ENCODE measurements around the gene PLCB2. TPM values are rescaled to one million over a fixed set of nuclear protein-coding genes. Genes with fewer than 3 reads are reported as not detected.

Gene PLCB2
- total RNA-seq, 1 experiment from 2014 or later, result 0.92 TPM

- Histone ChIP-seq H3K4me1 (replicated peaks; ENCODE audit: insufficient read depth) (peaks cover 65% of the 10 kb centered on the region), H3K9me2 (ENCODE audit: insufficient read depth) (no peaks in the 10 kb centered on the region), H3K36me3 (ENCODE audit: low read depth) (no peaks in the 10 kb centered on the region), H3K27ac (peak overlapping the region; percentile 44), H4K20me1 (ENCODE audit: insufficient read depth) (no peaks in the 10 kb centered on the region), H2AFZ (no peak overlapping the region), H3K4me3 (no peak overlapping the region), H3K79me2 (ENCODE audit: low read depth) (no peaks in the 10 kb centered on the region), H3K4me2 (peak overlapping the region; percentile 26), H3K27me3 (ENCODE audit: insufficient read depth, low read depth) (no peaks in the 10 kb centered on the region), H3K9me3 (ENCODE audit: insufficient read depth, low read depth) (no peaks in the 10 kb centered on the region), H3F3A (ENCODE audit: insufficient read depth, low read depth) (peaks cover 21% of the 10 kb centered on the region)
- BruUV-seq (replicated peaks), result no TSS peak
- DNase-seq, result peak; percentile 76 to 79
- intact Hi-C loops (cut with micrococcal nuclease; ENCODE audit: unreplicated experiment), result no loop called here
- ChIA-PET CTCF (interaction anchor here (0.5 to 1.0 kb wide), 2 partner anchors 9 to 215 kb away, joined by 3 read pairs; no protein-coding TSS in a partner anchor), POLR2A (ENCODE audit: unreplicated experiment) (interaction anchor here (0.6 to 0.7 kb wide), 2 partner anchors 9 to 10 kb away, joined by 3 to 4 read pairs; no protein-coding TSS in a partner anchor)
- TF ChIP-seq CTCF (conservative IDR thresholded peaks at IDR 0.05), result no peak
- TF ChIP-seq EZH2 (IDR thresholded peaks at IDR 0.05; ENCODE audit: low read depth), result no peak
These were observed 40.1 kb upstream of the PLCB2 start for GRCh38 chr15:40347559-40348473.

GRCh38 chr15:40346579-40347558 lies 39.1 kb upstream of the PLCB2 start:
- Histone ChIP-seq H3K9me3 (ENCODE audit: insufficient read depth, low read depth) (no peaks in the 10 kb centered on the region), H4K20me1 (ENCODE audit: insufficient read depth) (no peaks in the 10 kb centered on the region), H3K27me3 (ENCODE audit: insufficient read depth, low read depth) (no peaks in the 10 kb centered on the region), H3K4me3 (no peak overlapping the region), H3K4me2 (peak overlapping the region; percentile 26), H3K9me2 (ENCODE audit: insufficient read depth) (no peaks in the 10 kb centered on the region), H2AFZ (no peak overlapping the region), H3K27ac (peak overlapping the region; percentile 44), H3F3A (ENCODE audit: insufficient read depth, low read depth) (peaks cover 29% of the 10 kb centered on the region), H3K79me2 (ENCODE audit: low read depth) (no peaks in the 10 kb centered on the region), H3K36me3 (ENCODE audit: low read depth) (no peaks in the 10 kb centered on the region), H3K4me1 (replicated peaks; ENCODE audit: insufficient read depth) (peaks cover 74% of the 10 kb centered on the region)
- ChIA-PET POLR2A (ENCODE audit: unreplicated experiment) (no interaction called here), CTCF (interaction anchor here (0.6 kb wide), 1 partner anchor 25 kb away, joined by 14 read pairs; no protein-coding TSS in a partner anchor)
- no peak for DNase-seq
- BruUV-seq (replicated peaks), result no TSS peak
- TF ChIP-seq CTCF (conservative IDR thresholded peaks at IDR 0.05) (no peak), EZH2 (IDR thresholded peaks at IDR 0.05; ENCODE audit: low read depth) (no peak)
- intact Hi-C loops (cut with micrococcal nuclease; ENCODE audit: unreplicated experiment), result no loop called here
